ENCODE data around the gene SDHAF2.
"Not testable (repeated sequence)": the region's sequence is repeated elsewhere in the genome, so short reads cannot be mapped to it uniquely, and the experiment has no call there.

Gene SDHAF2

GRCh38 chr11:61475433-61475832, 45.5 kb downstream of the SDHAF2 start:
- H3K4me1 ChIP-seq (ENCODE audit: low read depth, poor library complexity, severe bottlenecking): no peaks in the 10 kb centered on the region
- no peak overlapping the region for H3K4me3 ChIP-seq (IDR thresholded peaks at IDR 0.05; ENCODE audit: insufficient read depth, low read depth, low read length)
- H3K27ac ChIP-seq: no peak overlapping the region
- no peak overlapping the region for H2AFZ ChIP-seq (ENCODE audit: low read depth)
- no peaks in the 10 kb centered on the region for H3K79me2 ChIP-seq (ENCODE audit: insufficient read depth, low read depth)
- H4K20me1 ChIP-seq (ENCODE audit: insufficient read depth): 0 out of 2 replicates have a peak, but pooled peaks cover 3% of the 10 kb centered on the region
- peaks cover 8% of the 10 kb centered on the region for H3K27me3 ChIP-seq (ENCODE audit: insufficient read depth, low read depth)
- no peak for TF ChIP-seq CTCF (conservative IDR thresholded peaks at IDR 0.05; ENCODE audit: low read depth, low read length)
- no peak overlapping the region for H3K4me2 ChIP-seq
- H3K9ac ChIP-seq: no peak overlapping the region
- H3K36me3 ChIP-seq (ENCODE audit: insufficient read depth): no peaks in the 10 kb centered on the region

GRCh38 chr11:61476371-61476770, 46.4 kb downstream of the SDHAF2 start:
- H3K4me3 ChIP-seq (IDR thresholded peaks at IDR 0.05; ENCODE audit: insufficient read depth, low read depth, low read length): no peak overlapping the region
- no peaks in the 10 kb centered on the region for H3K36me3 ChIP-seq (ENCODE audit: insufficient read depth)
- no peak for TF ChIP-seq CTCF (conservative IDR thresholded peaks at IDR 0.05; ENCODE audit: low read depth, low read length)
- H3K79me2 ChIP-seq (ENCODE audit: insufficient read depth, low read depth): no peaks in the 10 kb centered on the region
- no peak overlapping the region for H3K9ac ChIP-seq
- H2AFZ ChIP-seq (ENCODE audit: low read depth): no peak overlapping the region
- 0 out of 2 replicates have a peak, but pooled peaks cover 3% of the 10 kb centered on the region for H4K20me1 ChIP-seq (ENCODE audit: insufficient read depth)
- no peak overlapping the region for H3K27ac ChIP-seq
- no peak overlapping the region for H3K4me2 ChIP-seq
- H3K27me3 ChIP-seq (ENCODE audit: insufficient read depth, low read depth): peaks cover 15% of the 10 kb centered on the region
- no peaks in the 10 kb centered on the region for H3K4me1 ChIP-seq (ENCODE audit: low read depth, poor library complexity, severe bottlenecking)

- no peak overlapping the region for H3K4me2 ChIP-seq
Observed at GRCh38 chr11:61477126-61477525, 47.2 kb downstream of the SDHAF2 start.

GRCh38 chr11:61477727-61478148, 47.8 kb downstream of the SDHAF2 start:
- no peak overlapping the region for H3K4me3 ChIP-seq (IDR thresholded peaks at IDR 0.05; ENCODE audit: insufficient read depth, low read depth, low read length)
- H2AFZ ChIP-seq (ENCODE audit: low read depth): no peak overlapping the region
- H3K27me3 ChIP-seq (ENCODE audit: insufficient read depth, low read depth): peaks cover 29% of the 10 kb centered on the region
- H3K79me2 ChIP-seq (ENCODE audit: insufficient read depth, low read depth): no peaks in the 10 kb centered on the region
- no peaks in the 10 kb centered on the region for H3K36me3 ChIP-seq (ENCODE audit: insufficient read depth)
- no peak overlapping the region for H3K27ac ChIP-seq
- H3K4me1 ChIP-seq (ENCODE audit: low read depth, poor library complexity, severe bottlenecking): no peaks in the 10 kb centered on the region
- peak; percentile 92 for TF ChIP-seq CTCF (conservative IDR thresholded peaks at IDR 0.05; ENCODE audit: low read depth, low read length)
- no peak overlapping the region for H3K9ac ChIP-seq
- H4K20me1 ChIP-seq (ENCODE audit: insufficient read depth): 0 out of 2 replicates have a peak, but pooled peaks cover 3% of the 10 kb centered on the region
- no peak overlapping the region for H3K4me2 ChIP-seq

More at GRCh38 chr11:61477126-61477525, 47.2 kb downstream of the SDHAF2 start:
- Histone ChIP-seq H3K36me3 (ENCODE audit: insufficient read depth) (no peaks in the 10 kb centered on the region), H3K9ac (no peak overlapping the region), H3K79me2 (ENCODE audit: insufficient read depth, low read depth) (no peaks in the 10 kb centered on the region), H3K4me3 (IDR thresholded peaks at IDR 0.05; ENCODE audit: insufficient read depth, low read depth, low read length) (no peak overlapping the region), H4K20me1 (ENCODE audit: insufficient read depth) (0 out of 2 replicates have a peak, but pooled peaks cover 3% of the 10 kb centered on the region), H2AFZ (ENCODE audit: low read depth) (no peak overlapping the region), H3K27me3 (ENCODE audit: insufficient read depth, low read depth) (peaks cover 23% of the 10 kb centered on the region), H3K4me1 (ENCODE audit: low read depth, poor library complexity, severe bottlenecking) (no peaks in the 10 kb centered on the region), H3K27ac (no peak overlapping the region)
- TF ChIP-seq CTCF (conservative IDR thresholded peaks at IDR 0.05; ENCODE audit: low read depth, low read length): no peak

- not testable (repeated sequence) for H3K4me1 ChIP-seq (ENCODE audit: low read depth, poor library complexity, severe bottlenecking); H3K27ac ChIP-seq; H2AFZ ChIP-seq (ENCODE audit: low read depth); H3K79me2 ChIP-seq (ENCODE audit: insufficient read depth, low read depth); H3K4me3 ChIP-seq (IDR thresholded peaks at IDR 0.05; ENCODE audit: insufficient read depth, low read depth, low read length); H4K20me1 ChIP-seq (ENCODE audit: insufficient read depth); H3K36me3 ChIP-seq (ENCODE audit: insufficient read depth); H3K9ac ChIP-seq; H3K4me2 ChIP-seq
- H3K27me3 ChIP-seq (ENCODE audit: insufficient read depth, low read depth): peaks cover 43% of the 10 kb centered on the region
Observed at GRCh38 chr11:61479360-61480058, 49.6 kb downstream of the SDHAF2 start.
